GM12872 (cell line): ENCODE results near the gene TRMT1L.

Experiments
- TF ChIP-seq, protein P1 (sequence below): IDR thresholded peaks from 3 replicates; pipeline ENCODE4 v1.5.1; 2011; ENCODE audit warnings: low read depth, mild to moderate bottlenecking, low read length, moderate library complexity; ENCODE audit not compliant: insufficient read depth

Gene TRMT1L

DNA sequence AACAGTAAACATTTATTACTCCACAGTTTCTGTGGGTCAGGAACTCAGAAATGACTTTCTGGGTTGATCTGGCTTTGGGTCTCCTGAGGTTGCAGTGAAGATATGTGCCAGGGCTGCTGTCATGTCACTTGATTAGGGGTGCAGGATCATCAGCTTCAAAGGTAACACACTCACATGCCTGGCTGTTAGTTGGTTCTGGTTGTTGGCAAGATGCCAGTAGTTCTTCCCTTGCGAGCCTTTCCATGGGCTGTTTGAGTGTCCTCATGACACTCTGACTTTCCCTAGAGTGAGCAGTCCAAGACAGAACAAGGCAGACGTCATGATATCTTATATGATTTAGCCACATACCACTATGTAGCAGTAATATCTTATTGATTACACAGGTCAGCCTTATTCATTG is 2.0 kb upstream of the TRMT1L start:
- TF ChIP-seq, protein P1, sequence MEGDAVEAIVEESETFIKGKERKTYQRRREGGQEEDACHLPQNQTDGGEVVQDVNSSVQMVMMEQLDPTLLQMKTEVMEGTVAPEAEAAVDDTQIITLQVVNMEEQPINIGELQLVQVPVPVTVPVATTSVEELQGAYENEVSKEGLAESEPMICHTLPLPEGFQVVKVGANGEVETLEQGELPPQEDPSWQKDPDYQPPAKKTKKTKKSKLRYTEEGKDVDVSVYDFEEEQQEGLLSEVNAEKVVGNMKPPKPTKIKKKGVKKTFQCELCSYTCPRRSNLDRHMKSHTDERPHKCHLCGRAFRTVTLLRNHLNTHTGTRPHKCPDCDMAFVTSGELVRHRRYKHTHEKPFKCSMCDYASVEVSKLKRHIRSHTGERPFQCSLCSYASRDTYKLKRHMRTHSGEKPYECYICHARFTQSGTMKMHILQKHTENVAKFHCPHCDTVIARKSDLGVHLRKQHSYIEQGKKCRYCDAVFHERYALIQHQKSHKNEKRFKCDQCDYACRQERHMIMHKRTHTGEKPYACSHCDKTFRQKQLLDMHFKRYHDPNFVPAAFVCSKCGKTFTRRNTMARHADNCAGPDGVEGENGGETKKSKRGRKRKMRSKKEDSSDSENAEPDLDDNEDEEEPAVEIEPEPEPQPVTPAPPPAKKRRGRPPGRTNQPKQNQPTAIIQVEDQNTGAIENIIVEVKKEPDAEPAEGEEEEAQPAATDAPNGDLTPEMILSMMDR, result no peak

DNA sequence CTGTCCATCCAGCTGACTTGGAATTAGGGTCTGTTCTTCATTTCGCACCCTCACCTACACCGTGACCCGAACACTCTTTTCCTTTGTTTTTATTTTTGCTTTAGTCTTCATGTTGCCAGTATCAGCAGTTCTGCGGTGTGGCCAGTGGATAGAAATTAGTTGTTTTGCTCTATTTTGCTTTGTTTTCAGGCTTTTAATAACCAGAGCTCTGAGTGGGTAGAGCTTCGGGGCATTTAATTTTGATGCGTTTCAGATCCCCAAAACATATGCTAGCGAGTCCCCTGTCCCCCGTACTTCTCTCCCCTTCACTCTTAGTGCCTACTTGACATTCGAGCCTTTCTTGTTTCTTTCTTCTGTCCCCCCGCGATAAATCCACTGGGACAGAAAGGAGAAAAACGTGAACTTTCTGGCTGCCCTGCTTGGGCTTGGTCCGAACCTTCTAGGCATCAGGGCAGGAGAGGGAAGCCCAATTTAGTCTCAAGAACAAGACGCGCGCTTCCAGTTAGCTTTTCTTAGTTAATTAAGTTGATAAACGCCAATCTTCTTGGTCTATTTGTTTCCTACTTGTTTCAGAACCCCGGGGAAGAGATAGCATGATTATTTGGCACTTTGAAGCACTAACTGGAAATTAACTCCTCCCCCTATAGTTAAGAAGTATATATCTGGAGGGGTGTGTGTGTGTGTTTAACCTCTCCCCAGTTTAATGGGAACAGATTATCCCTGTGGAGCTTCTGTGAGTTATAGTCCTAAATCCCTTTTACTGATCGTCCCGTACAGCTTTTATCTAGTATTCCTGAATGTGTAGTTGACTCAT is 1.1 kb upstream of the TRMT1L start:
- TF ChIP-seq, protein P1, result no peak

DNA sequence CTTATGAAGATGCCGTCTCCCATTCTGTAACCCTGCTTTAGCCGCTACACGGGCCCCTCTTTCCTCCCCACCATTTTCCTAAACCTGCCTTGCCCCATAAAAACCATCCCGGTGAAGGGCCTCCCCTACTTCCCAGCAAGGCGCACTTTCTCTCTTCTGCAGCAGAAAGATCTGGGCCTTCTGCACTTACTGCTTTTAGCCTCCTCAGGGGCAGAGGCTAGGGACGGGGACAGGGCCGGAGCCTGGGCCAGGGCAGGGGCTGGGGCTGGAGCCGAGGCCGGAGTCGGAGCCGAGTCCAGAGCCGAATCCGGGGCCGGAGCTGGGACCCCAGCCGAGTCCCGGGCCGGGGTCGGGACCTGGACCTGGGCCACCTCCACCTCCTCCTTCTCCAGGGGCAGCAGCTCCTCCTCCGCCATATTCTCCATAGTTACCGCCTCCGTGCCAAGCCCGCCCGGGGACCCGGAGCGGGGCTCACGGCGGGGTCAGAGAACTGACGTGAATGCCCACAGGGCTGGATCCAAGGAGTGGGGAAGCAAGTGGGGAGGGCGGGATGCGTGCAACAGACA is 382 bp downstream of the TRMT1L start:
- TF ChIP-seq, protein P1, result no peak

DNA sequence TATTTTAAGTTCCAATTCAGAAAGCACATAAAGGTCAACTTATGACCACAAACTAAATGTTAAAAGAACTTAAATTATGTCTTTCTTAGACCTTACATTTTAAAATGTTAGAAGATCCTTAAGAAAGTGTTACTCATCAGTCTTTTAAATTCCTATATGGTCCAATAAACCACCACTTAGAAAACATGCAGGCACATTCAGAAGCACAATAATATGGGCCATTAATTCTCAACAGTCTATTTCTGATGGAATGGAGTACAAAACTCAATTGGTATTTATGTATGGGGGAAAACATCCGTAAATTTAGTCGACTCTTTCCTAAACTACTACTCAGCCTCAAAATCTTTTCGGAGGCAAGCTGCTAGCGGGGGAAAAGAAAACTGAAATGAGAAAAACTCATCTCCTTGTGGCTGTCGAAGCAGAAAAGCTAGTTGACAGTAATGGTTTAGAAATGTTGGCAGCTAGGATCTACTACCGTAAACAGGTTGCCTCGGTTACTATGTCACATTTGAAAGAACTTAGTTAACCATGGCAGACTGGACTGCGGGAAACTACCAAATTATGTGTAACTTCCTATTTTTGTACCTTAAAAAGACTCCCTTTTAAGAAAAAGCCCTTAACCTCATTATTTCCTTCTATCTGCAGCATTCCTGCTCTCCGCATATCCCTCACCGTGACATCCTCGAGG is 1.0 kb downstream of the TRMT1L start:
- TF ChIP-seq, protein P1, result no peak

DNA sequence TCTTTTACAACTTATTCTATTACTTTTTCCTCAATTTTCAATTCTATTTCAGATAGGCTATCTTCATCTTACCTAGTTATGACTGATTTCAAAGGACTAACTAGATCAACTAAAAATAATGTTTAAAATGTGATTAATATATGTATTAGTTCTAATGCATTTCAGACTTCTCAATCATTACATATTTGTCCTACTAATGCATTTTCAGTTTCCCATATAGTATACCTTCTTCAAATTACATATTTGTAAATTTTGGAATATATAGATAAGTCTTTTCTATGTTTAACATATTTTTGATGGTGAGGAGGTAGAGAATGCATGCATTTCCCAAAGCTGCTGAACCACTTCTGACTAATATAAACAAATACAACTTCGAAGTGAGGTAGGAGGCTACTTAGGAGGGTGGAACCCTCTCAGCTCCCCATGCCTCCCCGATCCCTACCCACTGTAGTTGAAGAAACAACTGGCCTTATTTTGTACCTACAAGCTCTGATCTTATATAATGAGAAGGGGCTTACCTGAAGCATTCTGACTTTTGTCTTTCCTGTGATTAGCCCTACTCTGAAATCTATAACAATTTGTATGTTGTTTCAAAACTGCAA is 1.7 kb downstream of the TRMT1L start:
- TF ChIP-seq, protein P1, result no peak

DNA sequence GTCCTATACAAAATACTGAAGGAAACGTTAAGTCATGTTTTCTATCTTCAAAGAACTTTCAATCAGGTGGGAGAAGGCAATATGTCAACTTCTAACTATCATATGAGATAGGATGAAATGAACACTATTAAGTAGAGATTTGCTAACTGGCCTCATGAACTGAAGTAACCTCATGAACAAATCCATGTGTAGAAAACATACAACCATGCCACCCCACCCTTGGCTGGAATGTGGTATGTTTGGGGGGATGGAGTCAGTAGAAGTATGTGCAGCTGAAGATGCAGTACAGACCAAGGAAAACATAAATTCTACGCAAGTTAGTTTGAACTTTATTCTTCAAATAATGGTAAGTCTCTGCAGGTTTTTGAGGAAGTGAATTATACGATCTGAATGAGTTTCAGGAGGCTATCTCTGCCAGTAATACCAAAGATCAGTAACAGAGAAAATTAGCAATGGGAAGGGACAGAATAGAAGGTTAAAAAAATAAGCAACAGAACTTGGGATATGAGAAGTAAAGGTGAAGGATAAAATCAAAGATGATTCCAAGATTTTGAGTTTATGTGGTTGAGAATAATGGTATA is 4.5 kb downstream of the TRMT1L start:
- TF ChIP-seq, protein P1, result no peak

DNA sequence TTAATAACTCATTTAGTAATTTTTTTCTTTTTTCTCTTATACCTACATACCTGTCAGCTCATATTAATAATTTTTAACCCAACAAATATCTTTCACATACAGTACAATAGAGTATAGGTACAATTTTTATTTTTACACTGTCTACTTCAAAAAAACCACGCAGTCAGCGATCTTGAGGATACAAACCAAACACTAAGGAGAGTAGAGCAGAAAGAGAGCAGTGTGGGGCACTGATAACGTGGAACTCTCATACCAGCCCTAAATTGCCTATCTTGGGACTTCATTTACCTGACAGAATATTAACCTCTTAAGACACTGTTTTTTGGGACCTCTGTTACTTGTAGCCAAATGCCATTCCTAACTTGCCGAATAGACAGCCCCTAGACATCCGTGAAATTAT is 5.5 kb downstream of the TRMT1L start:
- TF ChIP-seq, protein P1, result no peak
